ENCODE results near the gene SLC22A17. TPM values are rescaled to one million over a fixed set of nuclear protein-coding genes. Genes with fewer than 3 reads are reported as not detected.

Gene SLC22A17
- total and polyA plus RNA-seq, 9 of the 15 experiments (the other 6 are each of a cell fraction or from before 2014, with no cell fraction given) = 0.07 to 0.09 TPM; not detected in 7

- TSS peak; percentile 93 for BruUV-seq (replicated peaks)
- in situ Hi-C loops (cut with MboI) = no loop called here
- TF ChIP-seq ZBTB12 (CRISPR knock-in tag; IDR thresholded peaks at IDR 0.05) = peak; percentile 72; the same call in 1 of the 2 replicates
- no peak for TF ChIP-seq SREBF2 (CRISPR knock-in tag; IDR thresholded peaks at IDR 0.05)
- TF ChIP-seq MITF (IDR thresholded peaks at IDR 0.05) = 0 out of 2 replicates have a peak, but pooled peaks have one; percentile 61
- peak; percentile 69 for TF ChIP-seq CCNT2 (IDR thresholded peaks at IDR 0.05; ENCODE audit: borderline replicate concordance, extremely low read depth, insufficient read length, low read depth, low read length)
- TF ChIP-seq EP400 (IDR thresholded peaks at IDR 0.05) = peak; percentile 91
- TF ChIP-seq PHF20 (IDR thresholded peaks at IDR 0.05; ENCODE audit: partially characterized antibody) = peak; percentile 99
- no peak for TF ChIP-seq HNRNPH1 (optimal IDR thresholded peaks at IDR 0.05; ENCODE audit: low read depth, low read length)
- TF ChIP-seq ERF (CRISPR knock-in tag; IDR thresholded peaks at IDR 0.05) = peak; percentile 87; the same call in 1 of the 2 replicates
- 0 out of 2 replicates have a peak, but pooled peaks have one; percentile 2 for TF ChIP-seq EGR1 (conservative IDR thresholded peaks at IDR 0.05)
- 0 out of 2 replicates have a peak, but pooled peaks have one; percentile 35 for TF ChIP-seq KLF10 (CRISPR knock-in tag; IDR thresholded peaks at IDR 0.05)
- peak; percentile 94 for TF ChIP-seq NR2C2 (CRISPR knock-in tag; IDR thresholded peaks at IDR 0.05)
- peak; percentile 99 for TF ChIP-seq NR2C2 (tag; IDR thresholded peaks at IDR 0.05)
- TF ChIP-seq ID3 (CRISPR knock-in tag; IDR thresholded peaks at IDR 0.05) = no peak
- peak; percentile 88; the same call in 1 of the 2 replicates for TF ChIP-seq ID3 (tag; IDR thresholded peaks at IDR 0.05)
- TF ChIP-seq MYC (IDR thresholded peaks at IDR 0.05; ENCODE audit: low read depth, low read length) = peak; percentile 42
- TF ChIP-seq MYC (CRISPR knock-in tag; IDR thresholded peaks at IDR 0.05; ENCODE audit: borderline replicate concordance, low read depth) = 0 out of 2 replicates have a peak, but pooled peaks have one; percentile 16
- TF ChIP-seq MXI1 (IDR thresholded peaks at IDR 0.05; ENCODE audit: low read depth, low read length) = no peak
- peak; percentile 74 for TF ChIP-seq PHF8 (IDR thresholded peaks at IDR 0.05; ENCODE audit: borderline replicate concordance, low read length)
Measured at GRCh38 chr14:23320584-23321571, 31.8 kb downstream of the SLC22A17 start, which contains the start of gene PABPN1. PABPN1 (plus strand) TSS chr14:23321457; CDS start chr14:23321470, 13 bp downstream.

More at GRCh38 chr14:23320584-23321571, 31.8 kb downstream of the SLC22A17 start, which contains the start of gene PABPN1:
- Histone ChIP-seq H3K9ac (ENCODE audit: insufficient read depth in 1 of 2, low read depth in 2 of 2, low read length in 2 of 2) (peak within 1 kb of the TSS; percentile 97 to 100), H3K79me2 (ENCODE audit: control insufficient read depth, insufficient read depth, low read length) (peaks cover 34% of the 10 kb centered on the region), H3K4me2 (ENCODE audit: insufficient read depth, low read length) (peak within 1 kb of the TSS; percentile 99), H3K4me3 (peak within 1 kb of the TSS; percentile 90), H4K20me1 (replicated peaks; ENCODE audit: control insufficient read depth, insufficient read depth, low read length) (no peaks in the 10 kb centered on the region; the same call in 1 of the 2 replicates), H3K9me1 (ENCODE audit: control insufficient read depth, insufficient read depth, low read length) (no peaks in the 10 kb centered on the region), H3K27me3 (ENCODE audit: control insufficient read depth in 2 of 2, insufficient read depth in 2 of 2, low read length in 2 of 2) (no peaks in the 10 kb centered on the region), H3K36me3 (ENCODE audit: control insufficient read depth, insufficient read depth, low read length) (peaks cover 53% of the 10 kb centered on the region; the same call in 2 of the 3 replicates), H3K9me3 (replicated peaks; ENCODE audit: control insufficient read depth, insufficient read depth, low read depth, low read length) (no peaks in the 10 kb centered on the region), H2AFZ (ENCODE audit: low read depth, low read length) (peak within 1 kb of the TSS; percentile 95), H3K4me1 (replicated peaks in 1 of 2; ENCODE audit: control insufficient read depth in 2 of 2, insufficient read depth in 2 of 2, low read length in 2 of 2) (peaks cover 11 to 17% of the 10 kb centered on the region in 2 experiments; a peak in 4 of 5 replicates), H3K27ac (ENCODE audit: extremely low read depth, low read depth, low read length) (peak within 1 kb of the TSS; percentile 97)
- FAIRE-seq (peak; percentile 99), ATAC-seq (peak; percentile 94), DNase-seq (ENCODE audit: extremely low read depth in 1 of 4, low spot score in 3 of 4) (peak; percentile 93 to 100 (median 95))
- CTCF ChIA-PET (ENCODE audit: low intra/inter-chr PET ratio) = interaction anchor here (0.6 to 1.1 kb wide), 3 partner anchors 56 to 201 kb away, joined by 3 to 4 read pairs (median 3); no protein-coding TSS in a partner anchor
- POLR2A ChIA-PET = interaction anchor here (0.6 to 3.9 kb wide), 34 partner anchors 10 to 875 kb away, joined by 3 to 30 read pairs (median 4); partner anchors contain the start of genes BCL2L2, C14orf119, HAUS4 and HOMEZ
- intact Hi-C loops (cut with micrococcal nuclease) = loop anchor here (2.0 to 10.0 kb wide), 3 partner anchors 14 to 234 kb away; partner anchors contain the start of genes BCL2L2, THTPA and ZFHX2
- WGBS (ENCODE audit: insufficient coverage, low coverage, missing lambda C conversion rate) = 3% methylated on average over 50 of the region's 63 CpGs
